GM12872 (cell line): ENCODE measurements around the gene DNAJC5G.

Source experiments
- TF ChIP-seq, protein P1 (sequence below): IDR thresholded peaks from 3 replicates; pipeline ENCODE4 v1.5.1; 2011; ENCODE audit warnings: low read depth, mild to moderate bottlenecking, low read length, moderate library complexity; ENCODE audit not compliant: insufficient read depth

DNAJC5G gene

DNA sequence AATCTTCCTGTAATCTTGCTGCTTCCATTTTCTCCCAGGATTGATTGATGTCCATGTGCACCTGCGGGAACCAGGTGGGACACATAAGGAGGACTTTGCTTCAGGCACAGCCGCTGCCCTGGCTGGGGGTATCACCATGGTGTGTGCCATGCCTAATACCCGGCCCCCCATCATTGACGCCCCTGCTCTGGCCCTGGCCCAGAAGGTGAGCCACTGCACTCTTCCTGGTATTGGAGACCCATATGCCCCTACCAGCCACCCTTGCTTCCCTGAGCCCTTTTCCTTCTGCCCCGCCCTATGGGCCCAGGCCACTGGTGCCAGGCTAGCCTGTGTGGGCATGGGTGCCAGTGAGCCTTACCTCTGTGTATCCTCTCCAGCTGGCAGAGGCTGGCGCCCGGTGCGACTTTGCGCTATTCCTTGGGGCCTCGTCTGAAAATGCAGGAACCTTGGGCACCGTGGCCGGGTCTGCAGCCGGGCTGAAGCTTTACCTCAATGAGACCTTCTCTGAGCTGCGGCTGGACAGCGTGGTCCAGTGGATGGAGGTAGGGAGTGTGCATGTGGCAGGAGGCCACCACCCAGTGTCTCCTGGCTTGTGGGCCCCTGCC is 37.8 kb upstream of the DNAJC5G start:
- TF ChIP-seq, protein P1, sequence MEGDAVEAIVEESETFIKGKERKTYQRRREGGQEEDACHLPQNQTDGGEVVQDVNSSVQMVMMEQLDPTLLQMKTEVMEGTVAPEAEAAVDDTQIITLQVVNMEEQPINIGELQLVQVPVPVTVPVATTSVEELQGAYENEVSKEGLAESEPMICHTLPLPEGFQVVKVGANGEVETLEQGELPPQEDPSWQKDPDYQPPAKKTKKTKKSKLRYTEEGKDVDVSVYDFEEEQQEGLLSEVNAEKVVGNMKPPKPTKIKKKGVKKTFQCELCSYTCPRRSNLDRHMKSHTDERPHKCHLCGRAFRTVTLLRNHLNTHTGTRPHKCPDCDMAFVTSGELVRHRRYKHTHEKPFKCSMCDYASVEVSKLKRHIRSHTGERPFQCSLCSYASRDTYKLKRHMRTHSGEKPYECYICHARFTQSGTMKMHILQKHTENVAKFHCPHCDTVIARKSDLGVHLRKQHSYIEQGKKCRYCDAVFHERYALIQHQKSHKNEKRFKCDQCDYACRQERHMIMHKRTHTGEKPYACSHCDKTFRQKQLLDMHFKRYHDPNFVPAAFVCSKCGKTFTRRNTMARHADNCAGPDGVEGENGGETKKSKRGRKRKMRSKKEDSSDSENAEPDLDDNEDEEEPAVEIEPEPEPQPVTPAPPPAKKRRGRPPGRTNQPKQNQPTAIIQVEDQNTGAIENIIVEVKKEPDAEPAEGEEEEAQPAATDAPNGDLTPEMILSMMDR = no peak

DNA sequence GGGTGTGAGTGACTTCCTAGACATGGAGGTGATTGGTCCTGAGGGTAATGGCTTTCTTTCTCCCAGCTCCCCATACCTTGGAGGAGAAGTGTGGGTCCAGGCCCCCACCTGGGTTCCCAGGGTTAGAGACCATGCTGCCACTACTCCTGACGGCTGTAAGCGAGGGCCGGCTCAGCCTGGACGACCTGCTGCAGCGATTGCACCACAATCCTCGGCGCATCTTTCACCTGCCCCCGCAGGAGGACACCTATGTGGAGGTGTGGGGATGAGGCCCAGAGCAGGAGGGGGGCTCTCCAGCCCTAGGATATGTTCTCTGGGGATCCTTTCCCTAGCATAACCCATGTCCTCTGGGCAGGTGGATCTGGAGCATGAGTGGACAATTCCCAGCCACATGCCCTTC is 36.3 kb upstream of the DNAJC5G start:
- TF ChIP-seq, protein P1 = no peak

- TF ChIP-seq, protein P1 = no peak
Measured at GRCh38 chr2:27240406-27240805, 34.8 kb upstream of the DNAJC5G start.

- TF ChIP-seq, protein P1 = no peak
Measured at GRCh38 chr2:27241761-27242613, 33.2 kb upstream of the DNAJC5G start.

GRCh38 chr2:27242614-27242951 is 32.6 kb upstream of the DNAJC5G start:
- TF ChIP-seq, protein P1 = no peak

DNA sequence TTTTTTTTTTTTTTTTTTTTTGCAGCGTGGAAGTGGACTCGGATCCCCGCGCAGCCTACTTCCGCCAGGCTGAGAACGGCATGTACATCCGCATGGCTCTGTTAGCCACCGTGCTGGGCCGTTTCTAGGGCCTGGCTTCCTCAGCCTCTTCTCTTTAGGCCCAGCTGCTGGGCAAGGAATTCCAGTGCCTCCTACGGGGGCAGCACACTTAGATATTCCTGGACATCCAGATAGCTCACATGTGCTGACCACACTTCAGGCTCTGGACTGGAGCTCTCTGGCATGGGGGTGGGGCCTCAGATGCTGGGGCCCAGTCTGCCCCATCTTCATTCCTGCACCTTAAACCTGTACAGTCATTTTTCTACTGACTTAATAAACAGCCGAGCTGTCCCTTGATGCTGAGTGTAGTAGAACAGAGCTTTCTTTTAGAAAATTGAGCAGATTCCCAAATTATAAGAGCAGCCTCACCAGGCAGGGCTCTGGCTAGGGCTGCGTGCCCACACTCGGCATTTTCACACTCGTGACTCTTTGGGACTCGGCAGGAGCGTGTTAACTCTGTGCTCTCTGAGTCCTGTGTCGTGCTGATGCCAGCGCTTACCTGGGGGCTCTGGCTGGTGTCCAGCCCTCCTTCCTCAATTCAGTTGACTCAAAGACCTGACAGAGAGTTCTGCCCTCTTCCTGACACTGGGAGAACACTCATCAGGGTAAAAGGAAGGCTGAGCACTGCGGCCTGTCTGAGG is 31.7 kb upstream of the DNAJC5G start:
- TF ChIP-seq, protein P1 = no peak

GRCh38 chr2:27245116-27245515 is 30.1 kb upstream of the DNAJC5G start:
- TF ChIP-seq, protein P1 = no peak
